HCT116 (cell line): Measurements from ENCODE around the gene SUCLG2.

Experiments used
- EGR1 ChIP-seq: IDR thresholded peaks from 2 replicates; pipeline ENCODE4 v1.6.1; 2012; ENCODE audit warnings: low read depth
- ELF1 ChIP-seq: IDR thresholded peaks from 2 replicates; pipeline ENCODE4 v1.6.1; 2012; ENCODE audit warnings: low read depth, borderline replicate concordance
- FOSL1 ChIP-seq: IDR thresholded peaks from 2 replicates; pipeline ENCODE4 v1.6.1; 2012; ENCODE audit warnings: low read depth
- JUND ChIP-seq: IDR thresholded peaks from 2 replicates; pipeline ENCODE4 v1.6.1; 2012
- MAX ChIP-seq: IDR thresholded peaks from 2 replicates; pipeline ENCODE4 v1.6.1; 2012
- POLR2A ChIP-seq: IDR thresholded peaks from 2 replicates; pipeline ENCODE4 v1.7.0; 2011; ENCODE audit warnings: borderline replicate concordance; ENCODE audit not compliant: insufficient read depth, insufficient read length; ENCODE audit errors: extremely low read depth
- TF ChIP-seq, protein P1 (sequence below): IDR thresholded peaks from 2 replicates; pipeline ENCODE4 v1.6.1; 2012; ENCODE audit warnings: low read depth
- TF ChIP-seq, protein P2 (sequence below), 3 experiments: fragments of 200-600 bp in 1 of 3; sonication (generic) in 1 of 3; IDR thresholded peaks in 2 of 3; conservative IDR thresholded peaks in 1 of 3; 2 replicates each; pipeline ENCODE4 v1.5.1; 2012 to 2017; ENCODE audit warnings: low read depth in 2 of 3, low read length in 2 of 3, antibody characterized with exemption in 1 of 3, borderline replicate concordance in 1 of 3, control low read depth in 1 of 3, mild to moderate bottlenecking in 1 of 3, mixed read lengths in 1 of 3, mixed run types in 1 of 3, moderate library complexity in 1 of 3; ENCODE audit not compliant: insufficient read depth in 1 of 3

- TF ChIP-seq ELF1 (no peak), POLR2A (no peak), EGR1 (no peak), JUND (no peak), FOSL1 (no peak), MAX (no peak)
- TF ChIP-seq, protein P1, sequence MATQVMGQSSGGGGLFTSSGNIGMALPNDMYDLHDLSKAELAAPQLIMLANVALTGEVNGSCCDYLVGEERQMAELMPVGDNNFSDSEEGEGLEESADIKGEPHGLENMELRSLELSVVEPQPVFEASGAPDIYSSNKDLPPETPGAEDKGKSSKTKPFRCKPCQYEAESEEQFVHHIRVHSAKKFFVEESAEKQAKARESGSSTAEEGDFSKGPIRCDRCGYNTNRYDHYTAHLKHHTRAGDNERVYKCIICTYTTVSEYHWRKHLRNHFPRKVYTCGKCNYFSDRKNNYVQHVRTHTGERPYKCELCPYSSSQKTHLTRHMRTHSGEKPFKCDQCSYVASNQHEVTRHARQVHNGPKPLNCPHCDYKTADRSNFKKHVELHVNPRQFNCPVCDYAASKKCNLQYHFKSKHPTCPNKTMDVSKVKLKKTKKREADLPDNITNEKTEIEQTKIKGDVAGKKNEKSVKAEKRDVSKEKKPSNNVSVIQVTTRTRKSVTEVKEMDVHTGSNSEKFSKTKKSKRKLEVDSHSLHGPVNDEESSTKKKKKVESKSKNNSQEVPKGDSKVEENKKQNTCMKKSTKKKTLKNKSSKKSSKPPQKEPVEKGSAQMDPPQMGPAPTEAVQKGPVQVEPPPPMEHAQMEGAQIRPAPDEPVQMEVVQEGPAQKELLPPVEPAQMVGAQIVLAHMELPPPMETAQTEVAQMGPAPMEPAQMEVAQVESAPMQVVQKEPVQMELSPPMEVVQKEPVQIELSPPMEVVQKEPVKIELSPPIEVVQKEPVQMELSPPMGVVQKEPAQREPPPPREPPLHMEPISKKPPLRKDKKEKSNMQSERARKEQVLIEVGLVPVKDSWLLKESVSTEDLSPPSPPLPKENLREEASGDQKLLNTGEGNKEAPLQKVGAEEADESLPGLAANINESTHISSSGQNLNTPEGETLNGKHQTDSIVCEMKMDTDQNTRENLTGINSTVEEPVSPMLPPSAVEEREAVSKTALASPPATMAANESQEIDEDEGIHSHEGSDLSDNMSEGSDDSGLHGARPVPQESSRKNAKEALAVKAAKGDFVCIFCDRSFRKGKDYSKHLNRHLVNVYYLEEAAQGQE = no peak
- TF ChIP-seq, protein P2, sequence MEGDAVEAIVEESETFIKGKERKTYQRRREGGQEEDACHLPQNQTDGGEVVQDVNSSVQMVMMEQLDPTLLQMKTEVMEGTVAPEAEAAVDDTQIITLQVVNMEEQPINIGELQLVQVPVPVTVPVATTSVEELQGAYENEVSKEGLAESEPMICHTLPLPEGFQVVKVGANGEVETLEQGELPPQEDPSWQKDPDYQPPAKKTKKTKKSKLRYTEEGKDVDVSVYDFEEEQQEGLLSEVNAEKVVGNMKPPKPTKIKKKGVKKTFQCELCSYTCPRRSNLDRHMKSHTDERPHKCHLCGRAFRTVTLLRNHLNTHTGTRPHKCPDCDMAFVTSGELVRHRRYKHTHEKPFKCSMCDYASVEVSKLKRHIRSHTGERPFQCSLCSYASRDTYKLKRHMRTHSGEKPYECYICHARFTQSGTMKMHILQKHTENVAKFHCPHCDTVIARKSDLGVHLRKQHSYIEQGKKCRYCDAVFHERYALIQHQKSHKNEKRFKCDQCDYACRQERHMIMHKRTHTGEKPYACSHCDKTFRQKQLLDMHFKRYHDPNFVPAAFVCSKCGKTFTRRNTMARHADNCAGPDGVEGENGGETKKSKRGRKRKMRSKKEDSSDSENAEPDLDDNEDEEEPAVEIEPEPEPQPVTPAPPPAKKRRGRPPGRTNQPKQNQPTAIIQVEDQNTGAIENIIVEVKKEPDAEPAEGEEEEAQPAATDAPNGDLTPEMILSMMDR (IDR thresholded peaks at IDR 0.05 in 2 of 3, conservative IDR thresholded peaks at IDR 0.05 in 1 of 3; ENCODE audit: borderline replicate concordance in 1 of 3, insufficient read depth in 1 of 3, low read depth in 2 of 3, low read length in 2 of 3) = no peak
Observed at GRCh38 chr3:67400476-67400875, 253.9 kb downstream of the SUCLG2 start.
